GM19238 (cell line): ENCODE measurements around the gene SLC44A3.
A peak's percentile ranks its signal among the peaks of the same experiment; 100 is the strongest.

Source experiments
- DNase-seq: peaks from one replicate; pipeline ENCODE4 v3.0.0; 2011; ENCODE audit warnings: low spot score; ENCODE audit not compliant: insufficient read length

SLC44A3 gene

GRCh38 chr1:94801919-94802546 lies 18.1 kb upstream of the SLC44A3 start:
- DNase-seq = no peak

- DNase-seq = no peak
Observed at GRCh38 chr1:94803106-94803505, 17.1 kb upstream of the SLC44A3 start.

GRCh38 chr1:94803517-94804441 lies 16.4 kb upstream of the SLC44A3 start:
- no peak for DNase-seq

DNA sequence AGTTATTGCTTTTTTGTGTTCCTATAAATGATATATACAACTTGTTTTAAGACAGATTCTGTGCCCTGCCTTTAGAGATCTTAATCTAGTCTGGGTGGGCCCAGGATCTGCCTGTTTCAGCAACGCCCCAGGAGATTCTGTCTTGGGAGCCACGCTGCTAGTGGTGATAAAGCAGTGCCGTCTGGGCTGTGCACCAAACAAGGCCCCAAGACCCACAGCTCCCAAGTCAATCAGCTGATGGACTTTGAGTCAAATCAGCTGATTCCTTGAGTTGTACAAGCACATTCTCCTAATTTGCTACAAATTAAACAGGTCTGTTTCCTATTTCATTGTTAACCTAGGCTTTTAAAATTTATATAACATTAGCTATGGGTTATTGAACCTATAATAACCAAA lies 15.7 kb upstream of the SLC44A3 start:
- DNase-seq = no peak

DNA sequence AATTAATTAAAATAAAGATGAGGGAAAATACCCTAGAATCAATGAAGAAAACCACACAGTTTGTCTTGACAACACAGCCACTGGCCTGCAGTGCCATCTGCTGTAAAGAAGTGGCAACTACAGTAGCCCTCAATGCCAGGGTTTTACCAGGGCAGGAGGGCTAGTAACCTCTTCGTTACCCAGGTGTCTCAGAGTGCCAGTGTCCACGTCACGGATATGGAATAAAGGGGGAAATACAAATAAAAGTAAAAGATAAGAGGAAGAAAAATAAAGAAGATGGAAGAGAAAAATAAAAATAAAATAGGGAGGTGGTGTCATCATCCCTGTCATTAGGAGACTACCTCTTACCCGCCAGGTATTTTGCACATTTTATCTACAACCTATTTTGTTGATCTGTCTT lies 14.2 kb upstream of the SLC44A3 start:
- peak; percentile 22 for DNase-seq

GRCh38 chr1:94806441-94806871 lies 13.7 kb upstream of the SLC44A3 start:
- DNase-seq = no peak

GRCh38 chr1:94807742-94808491 lies 12.2 kb upstream of the SLC44A3 start:
- no peak for DNase-seq

DNA sequence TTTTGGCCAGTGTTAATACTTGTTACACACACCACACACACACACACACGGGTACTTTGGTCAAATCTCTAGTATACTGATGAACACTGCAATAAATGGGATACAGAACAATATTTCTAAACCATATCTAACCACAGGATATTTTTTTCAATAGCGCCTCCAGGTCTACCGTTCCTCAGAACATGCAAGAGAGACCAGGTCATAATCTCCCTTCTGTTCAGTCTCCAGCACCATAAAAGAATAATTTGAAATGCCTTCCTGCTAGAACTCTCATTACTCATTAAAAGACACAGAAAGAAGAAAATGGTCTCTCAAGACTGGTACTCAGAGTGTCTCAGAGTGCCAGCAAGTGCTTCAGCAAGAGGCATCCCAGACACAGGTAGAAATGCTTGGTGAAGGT lies 11.5 kb upstream of the SLC44A3 start:
- DNase-seq = no peak

DNA sequence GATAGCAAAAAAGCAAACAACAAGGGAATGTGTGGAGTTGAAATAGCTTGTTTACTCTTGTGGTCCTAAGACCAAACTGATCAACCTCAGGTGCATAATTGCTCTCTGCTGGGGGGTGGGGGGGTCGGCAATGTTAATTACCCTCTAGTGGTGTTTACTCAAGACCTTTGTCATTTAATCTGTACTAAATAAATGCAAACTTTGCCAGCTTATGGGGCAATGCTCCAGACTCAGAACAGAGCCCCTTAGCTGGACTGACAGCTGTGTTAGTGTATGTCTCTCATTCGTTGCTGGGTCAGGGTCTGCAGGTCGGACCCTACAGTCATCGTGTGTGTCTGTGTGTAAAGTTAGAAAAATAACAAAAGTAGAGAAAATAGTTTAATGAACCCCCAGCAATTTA lies 7.2 kb upstream of the SLC44A3 start:
- no peak for DNase-seq

DNA sequence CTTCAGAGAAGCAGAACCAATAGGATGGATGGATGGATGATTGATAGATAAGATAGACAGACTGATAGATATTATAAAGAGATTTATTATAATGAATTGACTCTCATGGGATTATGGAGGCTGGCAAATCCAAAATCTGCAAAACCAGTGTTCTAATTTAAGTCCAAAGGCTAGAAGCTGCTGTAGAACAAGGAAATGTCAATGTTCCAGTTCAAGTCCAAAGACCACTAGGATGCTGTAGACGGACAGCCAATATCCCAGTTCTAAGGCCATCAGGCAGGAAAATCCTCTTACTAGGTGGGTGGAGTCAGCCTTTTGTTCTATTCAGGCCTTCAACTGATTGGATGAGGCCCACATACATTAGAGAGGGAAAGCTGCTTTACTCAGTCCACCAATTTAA lies 4.1 kb upstream of the SLC44A3 start:
- DNase-seq = no peak

DNA sequence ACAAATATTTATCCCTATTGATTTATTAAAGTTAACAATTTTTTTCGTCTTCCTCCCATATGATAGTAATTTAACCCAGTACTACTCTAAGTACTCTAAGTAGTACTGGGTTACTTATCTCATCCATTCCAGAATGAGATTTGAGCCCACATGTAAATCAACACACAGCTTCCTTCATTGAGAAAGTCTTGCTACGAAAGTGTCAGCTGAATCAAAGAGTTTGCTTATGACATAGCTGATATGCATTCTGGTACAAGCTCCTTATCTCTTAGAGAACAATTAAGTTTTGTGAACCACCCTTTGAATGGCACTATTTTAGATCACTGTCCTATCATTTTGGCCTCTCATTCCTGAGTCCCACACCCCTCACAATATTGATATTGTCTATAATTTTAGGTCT lies 2.4 kb upstream of the SLC44A3 start:
- no peak for DNase-seq

DNA sequence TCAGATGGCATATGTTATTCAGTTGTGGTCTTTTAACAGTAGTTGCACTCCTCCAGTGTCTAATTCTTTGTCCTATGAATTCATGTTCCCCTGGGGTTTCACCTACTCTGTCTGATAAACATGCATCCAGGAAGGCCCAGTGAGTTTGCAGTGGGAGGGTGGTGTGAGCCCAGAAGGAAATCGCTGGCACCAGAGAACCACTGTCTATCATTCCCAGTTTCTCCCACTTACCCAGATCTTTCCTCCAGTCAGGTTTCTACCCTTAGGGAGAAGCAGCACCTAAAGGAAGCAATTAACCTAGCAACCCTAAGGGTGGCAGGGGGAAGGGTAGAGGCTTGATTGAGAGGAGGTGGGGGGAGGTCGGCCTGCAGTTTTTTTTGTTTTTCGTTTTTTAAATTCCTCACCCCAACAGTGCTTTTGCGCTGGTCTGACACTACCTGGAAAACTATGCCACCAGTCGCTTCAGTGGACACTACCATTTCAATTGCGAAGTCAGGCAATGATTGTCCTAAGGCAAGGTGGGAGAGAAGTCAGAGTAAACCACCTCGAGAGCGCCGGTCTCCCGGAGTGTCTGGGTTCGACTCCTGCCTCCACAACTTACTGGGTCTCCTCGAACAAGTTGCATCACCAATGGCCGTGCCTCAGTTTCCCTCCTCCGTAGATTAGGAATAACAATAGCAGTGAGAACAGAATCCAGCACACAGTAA lies 766 bp upstream of the SLC44A3 start:
- DNase-seq = no peak

- DNase-seq = no peak
Observed at GRCh38 chr1:94820936-94821335, 779 bp downstream of the SLC44A3 start.

- DNase-seq = no peak
Observed at GRCh38 chr1:94821636-94822305, 1.6 kb downstream of the SLC44A3 start.

DNA sequence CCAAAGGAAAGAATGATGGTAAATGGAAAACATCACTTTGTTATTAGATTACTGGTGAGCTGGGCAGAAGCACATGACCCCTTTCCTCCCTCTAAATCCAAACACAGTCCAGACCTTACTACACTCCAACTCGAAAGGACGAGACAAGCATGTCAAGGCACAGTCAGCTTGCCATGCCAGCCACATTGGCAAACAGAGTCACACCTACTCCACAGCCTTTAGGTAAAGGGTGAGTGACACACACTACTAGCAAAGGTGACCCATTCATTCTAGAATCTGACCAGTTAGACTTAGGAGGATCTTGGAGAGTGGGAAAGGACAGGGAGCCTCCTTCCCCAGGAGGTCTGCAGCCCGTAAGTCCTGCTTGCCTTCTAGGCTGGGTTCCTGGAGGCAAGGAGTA lies 3.0 kb downstream of the SLC44A3 start:
- no peak for DNase-seq

DNA sequence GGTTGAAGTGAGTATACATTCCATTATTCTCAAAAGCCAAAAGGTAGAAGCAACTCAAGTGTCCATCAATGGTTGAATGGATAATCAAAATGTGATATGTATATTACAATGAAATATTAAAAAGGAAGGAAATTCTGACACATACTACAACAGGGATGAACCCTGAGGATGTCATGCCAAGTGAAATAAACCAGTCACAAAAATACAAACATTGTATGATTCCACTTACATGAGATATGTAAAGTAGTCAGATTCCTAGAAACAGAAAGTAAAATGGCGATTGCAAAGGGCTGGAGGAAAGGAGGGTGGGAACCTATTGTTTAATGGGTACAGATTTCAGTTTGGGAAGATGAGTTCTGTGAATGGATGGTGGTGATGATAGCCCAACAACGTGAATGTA lies 5.8 kb downstream of the SLC44A3 start:
- no peak for DNase-seq

GRCh38 chr1:94827434-94827833 lies 7.3 kb downstream of the SLC44A3 start:
- DNase-seq = no peak

GRCh38 chr1:94828251-94828650 lies 8.1 kb downstream of the SLC44A3 start:
- DNase-seq = no peak

DNA sequence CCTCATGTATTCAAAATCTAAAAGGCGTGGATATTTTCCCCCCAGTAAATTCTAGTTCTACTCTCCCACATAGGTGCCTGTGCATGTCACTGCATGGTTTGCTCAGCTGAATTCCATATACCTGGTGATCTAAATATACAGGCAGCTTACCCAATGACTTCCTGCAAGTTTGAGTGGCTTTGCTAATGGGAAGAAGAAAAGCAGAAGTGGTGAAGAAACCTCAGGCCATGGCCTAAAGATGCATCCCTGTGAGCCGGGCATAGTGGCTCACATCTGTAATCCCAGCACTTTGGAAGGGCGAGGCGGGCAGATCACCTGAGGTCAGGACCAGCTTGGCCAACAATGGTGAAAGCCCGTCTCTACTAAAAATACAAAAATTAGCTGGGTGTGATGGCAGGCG lies 11.5 kb downstream of the SLC44A3 start:
- no peak for DNase-seq

DNA sequence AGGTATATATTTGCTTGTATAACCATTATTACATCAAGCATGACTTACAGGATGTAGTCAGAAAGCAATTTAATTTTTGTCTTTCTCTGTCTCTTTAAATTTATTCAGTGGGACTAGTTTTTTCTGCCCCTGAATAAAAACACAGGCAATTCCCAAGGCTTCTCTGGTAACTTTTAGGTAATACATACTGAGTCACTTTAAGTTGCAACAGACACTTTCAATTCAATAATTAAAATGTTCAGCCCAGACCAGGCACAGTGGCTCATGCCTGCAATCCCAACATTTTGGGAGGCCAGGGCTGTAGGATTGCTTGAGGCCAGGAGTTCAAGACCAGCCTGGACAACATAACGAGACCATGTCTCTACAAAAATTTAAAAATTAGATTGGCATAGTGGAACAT lies 12.3 kb downstream of the SLC44A3 start:
- no peak for DNase-seq
